Esophagus squamous epithelium (tissue), 4 donors: Measurements from ENCODE around the gene HNRNPU.

Source experiments
- POLR2A ChIP-seq, 4 donors: fragments of 450-650 bp; IDR thresholded peaks; one replicate each; pipeline ENCODE4 v1.6.1; 2017; ENCODE audit warnings: antibody characterized with exemption in 4 of 4, mild to moderate bottlenecking in 4 of 4, moderate library complexity in 3 of 4
- TF ChIP-seq, protein P1 (sequence below), 6 experiments: fragments of 450-650 bp in 4 of 6; fragments of 200-600 bp in 2 of 6; sonication (generic) in 2 of 6; IDR thresholded peaks; one replicate each; pipeline ENCODE4 v1.5.1; 2016 to 2019; ENCODE audit warnings: antibody characterized with exemption in 6 of 6, mild to moderate bottlenecking in 4 of 6, moderate library complexity in 4 of 6

DNA sequence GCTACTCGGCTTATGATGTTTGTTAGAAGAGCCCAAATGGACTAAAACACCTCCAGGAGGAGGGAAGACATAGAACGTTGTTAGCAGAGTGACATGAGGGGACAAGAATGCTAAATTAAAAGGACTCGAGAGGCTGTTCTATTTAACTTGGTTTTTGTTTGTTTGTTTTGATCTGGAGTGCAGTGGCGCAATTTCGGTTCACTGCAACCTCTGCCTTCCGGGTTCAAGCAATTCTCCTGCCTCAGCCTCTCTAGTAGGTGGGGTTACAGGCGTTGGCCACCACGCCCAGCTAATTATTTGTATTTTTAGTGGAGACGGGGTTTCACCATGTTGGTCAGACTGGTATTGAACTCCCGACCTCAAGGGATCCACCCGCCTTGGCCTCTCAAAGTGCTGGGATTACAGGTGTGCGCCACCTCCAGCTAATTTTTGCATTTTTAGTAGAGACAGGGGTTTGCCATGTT, 5.1 kb upstream of the HNRNPU start:
- TF ChIP-seq, protein P1, sequence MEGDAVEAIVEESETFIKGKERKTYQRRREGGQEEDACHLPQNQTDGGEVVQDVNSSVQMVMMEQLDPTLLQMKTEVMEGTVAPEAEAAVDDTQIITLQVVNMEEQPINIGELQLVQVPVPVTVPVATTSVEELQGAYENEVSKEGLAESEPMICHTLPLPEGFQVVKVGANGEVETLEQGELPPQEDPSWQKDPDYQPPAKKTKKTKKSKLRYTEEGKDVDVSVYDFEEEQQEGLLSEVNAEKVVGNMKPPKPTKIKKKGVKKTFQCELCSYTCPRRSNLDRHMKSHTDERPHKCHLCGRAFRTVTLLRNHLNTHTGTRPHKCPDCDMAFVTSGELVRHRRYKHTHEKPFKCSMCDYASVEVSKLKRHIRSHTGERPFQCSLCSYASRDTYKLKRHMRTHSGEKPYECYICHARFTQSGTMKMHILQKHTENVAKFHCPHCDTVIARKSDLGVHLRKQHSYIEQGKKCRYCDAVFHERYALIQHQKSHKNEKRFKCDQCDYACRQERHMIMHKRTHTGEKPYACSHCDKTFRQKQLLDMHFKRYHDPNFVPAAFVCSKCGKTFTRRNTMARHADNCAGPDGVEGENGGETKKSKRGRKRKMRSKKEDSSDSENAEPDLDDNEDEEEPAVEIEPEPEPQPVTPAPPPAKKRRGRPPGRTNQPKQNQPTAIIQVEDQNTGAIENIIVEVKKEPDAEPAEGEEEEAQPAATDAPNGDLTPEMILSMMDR (IDR thresholded peaks at IDR 0.05), result no peak
- TF ChIP-seq POLR2A (IDR thresholded peaks at IDR 0.05), result no peak
